HepG2 (cell line): ENCODE measurements around the gene CAPN11. TPM values are rescaled to one million over a fixed set of nuclear protein-coding genes. Genes with fewer than 3 reads are reported as not detected.

Source experiments
- ADNP ChIP-seq: sonication (generic); formaldehyde crosslinking; IDR thresholded peaks from 2 replicates; pipeline ENCODE4 v1.4.0; 2020; ENCODE audit warnings: missing genetic modification reagents
- BHLHE40 ChIP-seq: IDR thresholded peaks from 2 replicates; pipeline ENCODE4 v1.6.1; 2011; ENCODE audit warnings: low read length, improper control_type of control experiment
- CCDC6 ChIP-seq: sonication (generic); formaldehyde crosslinking; IDR thresholded peaks from 2 replicates; pipeline ENCODE4 v1.8.1; 2022; ENCODE audit warnings: mild to moderate bottlenecking, missing genetic modification reagents, moderate library complexity
- CENPX ChIP-seq: sonication (generic); formaldehyde crosslinking; IDR thresholded peaks from 2 replicates; pipeline ENCODE4 v1.9.0; 2021; ENCODE audit warnings: mild to moderate bottlenecking, missing genetic modification reagents, moderate library complexity
- DMAP1 ChIP-seq: IDR thresholded peaks from 2 replicates; pipeline ENCODE4 v1.6.1; 2016
- FIP1L1 ChIP-seq: fragments of 200-400 bp; formaldehyde crosslinking; IDR thresholded peaks from 2 replicates; pipeline ENCODE4 v1.6.1; 2018; ENCODE audit warnings: low read depth, mild to moderate bottlenecking, low read length, moderate library complexity, borderline replicate concordance; ENCODE audit not compliant: insufficient read depth
- FUBP1 ChIP-seq: sonication (generic); formaldehyde crosslinking; IDR thresholded peaks from 2 replicates; pipeline ENCODE4 v1.5.1; 2020; ENCODE audit warnings: missing genetic modification reagents, mild to moderate bottlenecking, borderline replicate concordance
- KDM1A ChIP-seq: IDR thresholded peaks from 2 replicates; pipeline ENCODE4 v1.6.1; 2016; ENCODE audit warnings: missing compliant biosample characterization
- KDM5A ChIP-seq: fragments of 200-600 bp; sonication (generic); IDR thresholded peaks from 2 replicates; pipeline ENCODE4 v1.7.0; 2018; ENCODE audit warnings: antibody characterized with exemption, mild to moderate bottlenecking, low read length, borderline replicate concordance
- KLF12 ChIP-seq: sonication (generic); formaldehyde crosslinking; IDR thresholded peaks from 2 replicates; pipeline ENCODE4 v1.4.0; 2020; ENCODE audit warnings: missing genetic modification reagents, borderline replicate concordance
- MED8 ChIP-seq: sonication (generic); formaldehyde crosslinking; IDR thresholded peaks from 2 replicates; pipeline ENCODE4 v1.8.1; 2023; ENCODE audit warnings: mild to moderate bottlenecking, missing genetic modification reagents; ENCODE audit not compliant: insufficient replicate concordance
- RFX1 ChIP-seq: fragments of 450-650 bp; IDR thresholded peaks from 2 replicates; pipeline ENCODE4 v1.6.1; 2017
- RFX5 ChIP-seq: IDR thresholded peaks from 2 replicates; pipeline ENCODE4 v1.6.1; 2011; ENCODE audit warnings: low read depth, low read length, improper control_type of control experiment
- SMARCE1 ChIP-seq: fragments of 450-650 bp; IDR thresholded peaks from 2 replicates; pipeline ENCODE4 v1.6.1; 2017; ENCODE audit warnings: borderline replicate concordance
- SRSF4 ChIP-seq: fragments of 200-400 bp; formaldehyde crosslinking; IDR thresholded peaks from one replicate; pipeline ENCODE4 v1.6.1; 2018; ENCODE audit warnings: mild to moderate bottlenecking, low read depth, low read length, moderate library complexity; ENCODE audit not compliant: poor library complexity, severe bottlenecking
- TERF1 ChIP-seq: sonication (generic); formaldehyde crosslinking; IDR thresholded peaks from 2 replicates; pipeline ENCODE4 v1.8.0; 2022; ENCODE audit warnings: mild to moderate bottlenecking, missing genetic modification reagents, moderate library complexity
- THAP11 ChIP-seq: IDR thresholded peaks from 2 replicates; pipeline ENCODE4 v1.6.1; 2016; ENCODE audit warnings: missing biosample characterization, missing genetic modification reagents
- ZBTB3 ChIP-seq: sonication (generic); formaldehyde crosslinking; IDR thresholded peaks from 2 replicates; pipeline ENCODE4 v1.4.0; 2020; ENCODE audit warnings: low read depth, mild to moderate bottlenecking, moderate library complexity, missing genetic modification reagents, borderline replicate concordance
- ZBTB39 ChIP-seq: sonication (generic); formaldehyde crosslinking; IDR thresholded peaks from 2 replicates; pipeline ENCODE4 v1.5.0; 2020; ENCODE audit warnings: missing genetic modification reagents
- ZMYM4 ChIP-seq: sonication (generic); formaldehyde crosslinking; IDR thresholded peaks from 2 replicates; pipeline ENCODE4 v1.8.1; 2023; ENCODE audit warnings: mild to moderate bottlenecking, missing genetic modification reagents
- ZNF138 ChIP-seq: sonication (generic); formaldehyde crosslinking; IDR thresholded peaks from 2 replicates; pipeline ENCODE4 v1.5.0; 2020; ENCODE audit warnings: mild to moderate bottlenecking, low read depth, missing genetic modification reagents
- ZNF225 ChIP-seq: sonication (generic); formaldehyde crosslinking; IDR thresholded peaks from 2 replicates; pipeline ENCODE4 v1.4.0; 2020; ENCODE audit warnings: mild to moderate bottlenecking, missing genetic modification reagents
- ZNF350 ChIP-seq: sonication (generic); formaldehyde crosslinking; IDR thresholded peaks from 2 replicates; pipeline ENCODE4 v1.4.0; 2020; ENCODE audit warnings: mild to moderate bottlenecking, low read depth, missing genetic modification reagents, borderline replicate concordance
- ZNF432 ChIP-seq: sonication (generic); formaldehyde crosslinking; IDR thresholded peaks from 2 replicates; pipeline ENCODE4 v1.5.0; 2020; ENCODE audit warnings: missing genetic modification reagents, mild to moderate bottlenecking, borderline replicate concordance
- ZNF598 ChIP-seq: sonication (generic); formaldehyde crosslinking; IDR thresholded peaks from 2 replicates; pipeline ENCODE4 v1.5.1; 2020; ENCODE audit warnings: mild to moderate bottlenecking, missing genetic modification reagents, borderline replicate concordance
- ZNF672 ChIP-seq: sonication (generic); formaldehyde crosslinking; IDR thresholded peaks from 2 replicates; pipeline ENCODE4 v1.8.1; 2022; ENCODE audit warnings: missing genetic modification reagents
- ZNF678 ChIP-seq: sonication (generic); formaldehyde crosslinking; IDR thresholded peaks from 2 replicates; pipeline ENCODE4 v1.4.0; 2020; ENCODE audit warnings: mild to moderate bottlenecking, missing genetic modification reagents
- polyA plus RNA-seq, 8 experiments: library from polyadenylated mRNA; depleted of rRNA in 3 of 8; stranded (reverse) in 7 of 8; unstranded in 1 of 8; fragments of >200 nt; fragmentation: Illumina TruSeq in 4 of 8; extraction: Trizol in 4 of 8; gene quantifications; 2 replicates each; pipeline versions ENCODE4 v1.2.1 to v1.2.3, GENCODE V29; 2011 to 2016; ENCODE audit warnings: low read depth in 4 of 8, missing spikeins in 1 of 8, mixed read lengths in 1 of 8; ENCODE audit not compliant: insufficient read depth in 1 of 8
- total RNA-seq, 5 experiments: library from RNA; depleted of rRNA; stranded (reverse); fragments of >200 nt; fragmentation: Illumina TruSeq; extraction: Trizol; gene quantifications; 2 replicates each; pipeline ENCODE4 v1.2.3, GENCODE V29; 2016; ENCODE audit warnings: low read depth in 1 of 5

The CAPN11 gene
- total and polyA plus RNA-seq, 2 of the 13 experiments (the other 11 are each of a cell fraction or from before 2014, with no cell fraction given): 0.07 to 0.11 TPM

GRCh38 chr6:44221291-44221960, 62.8 kb downstream of the CAPN11 start (continued):
- TF ChIP-seq ZMYM4 (CRISPR knock-in tag) (peak; percentile 63; the same call in 1 of the 2 replicates), FIP1L1 (no peak), DMAP1 (CRISPR knock-in tag) (no peak; the same call in 1 of the 2 replicates), KLF12 (CRISPR knock-in tag) (peak; percentile 55; the same call in 1 of the 2 replicates), TERF1 (no peak), ZNF432 (CRISPR knock-in tag) (no peak), ZBTB3 (no peak), MED8 (no peak), RFX1 (no peak), KDM1A (CRISPR knock-in tag) (0 out of 2 replicates have a peak, but pooled peaks have one; percentile 36), ZNF225 (CRISPR knock-in tag) (no peak), ADNP (CRISPR knock-in tag) (no peak), ZNF672 (no peak), SRSF4 (no peak), CENPX (CRISPR knock-in tag) (no peak), CCDC6 (CRISPR knock-in tag) (0 out of 2 replicates have a peak, but pooled peaks have one; percentile 58), ZNF350 (CRISPR knock-in tag) (peak; percentile 74), SMARCE1 (no peak), ZNF138 (CRISPR knock-in tag) (no peak), ZNF598 (CRISPR knock-in tag) (peak; percentile 31; the same call in 1 of the 2 replicates), ZNF678 (CRISPR knock-in tag) (no peak), ZBTB39 (CRISPR knock-in tag) (no peak), RFX5 (no peak), FUBP1 (CRISPR knock-in tag) (0 out of 2 replicates have a peak, but pooled peaks have one; percentile 81), BHLHE40 (peak; percentile 66), THAP11 (CRISPR knock-in tag) (peak; percentile 55), KDM5A (no peak)
